GM21526 (cell line): ENCODE data around the gene CCDC178.

Experiments used
- ATAC-seq: cut with Tn5 transposase; IDR thresholded peaks from one replicate; pipeline ENCODE4 v1.9.1; 2021; ENCODE audit warnings: moderate library complexity; ENCODE audit not compliant: unreplicated experiment, low FRiP score

Gene CCDC178

DNA sequence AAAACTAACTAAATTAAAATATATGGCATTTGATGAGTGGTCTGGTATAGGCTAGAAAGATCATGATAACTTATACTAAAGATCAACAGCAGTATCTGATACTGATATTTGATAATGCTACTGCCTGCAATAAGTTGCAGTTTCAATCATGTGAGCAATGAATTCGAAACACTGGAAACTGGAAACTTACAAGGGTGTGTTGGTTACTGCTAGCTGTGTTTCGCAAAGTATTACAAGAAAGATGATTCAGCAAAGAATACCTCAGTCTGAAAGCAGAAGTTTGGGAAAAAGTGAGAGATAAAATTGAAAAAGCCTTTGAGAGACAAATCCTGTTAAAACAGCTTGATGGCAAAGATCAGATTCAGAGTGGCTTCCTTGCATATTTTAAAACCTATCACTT is 294.5 kb downstream of the CCDC178 start:
- ATAC-seq: no peak

DNA sequence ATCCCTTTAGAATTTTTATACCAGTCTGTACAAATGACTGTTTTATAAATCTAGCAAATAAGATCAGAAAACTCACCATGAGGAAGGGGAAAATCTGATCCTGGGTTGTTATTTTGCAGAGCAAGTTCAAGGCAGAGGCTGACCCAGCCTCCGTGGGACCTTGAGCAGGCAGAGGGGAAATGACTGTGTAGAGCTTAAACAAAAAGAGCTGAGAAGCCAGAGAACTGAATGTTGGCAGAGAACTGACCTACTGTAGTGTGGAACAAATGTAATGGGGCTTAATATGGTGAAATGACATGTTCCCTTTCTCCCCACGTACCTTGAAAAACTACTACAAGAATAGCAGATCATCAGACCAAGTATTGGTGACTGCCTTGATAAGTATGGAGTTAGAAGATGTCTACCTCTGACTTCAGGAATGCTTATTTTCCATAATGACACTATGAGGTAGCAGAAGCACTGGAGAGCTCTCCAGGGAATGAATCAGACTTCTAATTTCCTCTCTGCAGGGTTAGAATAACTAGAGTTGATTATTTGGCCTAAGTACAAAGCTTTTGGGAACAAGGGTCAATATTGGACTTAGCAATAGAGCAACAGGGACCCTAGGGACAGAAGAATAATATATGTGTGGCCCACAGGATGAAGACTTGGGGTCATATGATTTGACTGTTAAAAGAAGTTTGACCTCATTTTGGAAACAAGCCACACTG is 304.4 kb downstream of the CCDC178 start:
- no peak for ATAC-seq

- no peak for ATAC-seq
Observed at GRCh38 chr18:33132657-33133056, 307.9 kb downstream of the CCDC178 start.

DNA sequence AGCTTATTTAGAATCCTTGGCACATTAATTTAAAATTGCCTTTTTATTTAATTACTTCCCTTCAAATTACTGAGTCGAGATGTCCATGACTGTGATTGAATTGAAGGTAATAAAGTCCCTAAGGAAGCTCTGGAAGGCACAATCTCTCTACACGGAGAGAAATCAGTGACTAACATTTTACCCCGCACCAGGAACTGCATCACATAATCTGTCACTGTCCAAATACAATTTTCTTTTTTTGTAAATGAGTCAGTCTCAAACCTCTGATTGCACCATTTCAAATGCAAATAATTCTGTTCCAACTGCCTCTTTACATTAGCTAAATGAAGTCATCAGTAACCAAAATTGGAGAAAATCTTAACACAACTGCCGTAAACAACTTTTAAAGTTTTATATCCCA is 311.9 kb downstream of the CCDC178 start:
- no peak for ATAC-seq

GRCh38 chr18:33123862-33124518 is 316.5 kb downstream of the CCDC178 start:
- no peak for ATAC-seq

DNA sequence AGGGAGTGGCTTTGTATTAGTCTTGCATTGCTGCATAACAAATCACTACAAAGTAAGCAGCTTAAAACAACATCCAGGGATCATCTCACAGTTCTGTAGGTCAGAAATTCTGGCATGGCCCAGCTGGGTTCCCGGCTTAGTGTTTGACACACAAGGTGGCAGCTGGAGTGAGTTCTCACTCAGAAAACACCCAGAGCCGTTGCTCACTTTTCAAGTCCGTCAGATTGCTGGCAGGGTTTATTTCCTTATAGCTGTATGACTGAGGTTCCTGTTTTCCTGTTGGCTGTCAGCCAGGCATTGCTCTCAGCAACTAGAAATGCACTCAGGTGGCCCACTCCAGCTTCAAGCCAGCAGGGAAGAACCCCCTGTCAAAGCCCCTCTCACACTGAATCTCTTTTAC is 324.1 kb downstream of the CCDC178 start:
- ATAC-seq: no peak

- no peak for ATAC-seq
Observed at GRCh38 chr18:33115917-33116316, 324.6 kb downstream of the CCDC178 start.

DNA sequence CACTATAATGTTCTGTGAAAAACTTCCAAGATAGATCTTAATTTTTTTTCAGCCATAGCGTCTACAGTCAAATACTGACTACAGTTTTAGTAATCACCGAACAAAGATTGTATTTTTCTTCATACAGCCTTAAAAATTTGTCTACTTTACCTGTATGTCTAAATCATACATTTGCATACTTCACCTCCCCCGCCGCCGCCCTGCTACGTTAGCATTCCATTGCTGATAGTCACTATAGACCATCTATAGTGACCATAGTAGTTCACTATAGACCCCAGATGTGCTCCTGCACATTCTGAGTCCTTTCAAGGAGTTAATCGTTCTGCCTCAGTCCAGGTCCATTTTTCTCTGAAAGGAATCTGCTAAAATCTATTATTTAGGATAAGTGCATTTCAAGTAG is 325.0 kb downstream of the CCDC178 start:
- ATAC-seq: no peak

DNA sequence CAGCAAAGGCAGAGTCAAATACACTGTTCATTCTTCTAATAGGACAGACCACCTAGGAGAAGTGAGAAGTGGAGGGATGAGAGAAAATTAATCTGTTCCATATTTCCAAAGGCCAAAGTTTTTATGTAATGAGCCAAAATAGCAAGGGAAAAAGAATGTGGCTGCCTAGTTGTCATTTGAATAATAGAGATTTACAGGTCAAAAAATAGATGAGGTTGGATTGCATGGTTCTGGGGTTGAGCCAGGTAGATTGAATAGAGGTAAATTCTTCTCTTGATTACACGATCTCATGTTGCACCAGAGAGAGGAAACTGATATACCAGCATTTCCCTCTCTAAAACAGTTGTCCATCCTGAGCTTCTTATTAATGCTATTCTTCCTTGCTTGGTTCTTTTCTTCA is 325.8 kb downstream of the CCDC178 start:
- no peak for ATAC-seq

DNA sequence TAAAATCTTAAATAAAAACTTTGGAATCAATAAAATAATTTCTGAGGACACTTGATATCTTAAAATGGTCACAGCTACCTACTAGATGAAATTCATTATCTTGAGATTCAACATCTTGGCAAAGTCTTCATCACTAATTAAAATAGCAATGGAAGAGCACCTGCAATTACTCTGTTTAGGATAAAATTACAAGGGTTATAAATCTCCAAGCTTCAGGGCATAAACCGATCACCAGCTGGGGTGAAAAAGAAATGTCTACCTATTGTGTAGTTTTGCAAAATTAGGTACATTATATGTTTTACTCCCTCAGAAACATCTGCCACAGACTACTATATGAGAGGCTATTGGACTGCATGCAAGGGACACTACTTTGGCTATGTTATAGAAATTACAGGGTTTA is 327.1 kb downstream of the CCDC178 start:
- ATAC-seq: no peak

DNA sequence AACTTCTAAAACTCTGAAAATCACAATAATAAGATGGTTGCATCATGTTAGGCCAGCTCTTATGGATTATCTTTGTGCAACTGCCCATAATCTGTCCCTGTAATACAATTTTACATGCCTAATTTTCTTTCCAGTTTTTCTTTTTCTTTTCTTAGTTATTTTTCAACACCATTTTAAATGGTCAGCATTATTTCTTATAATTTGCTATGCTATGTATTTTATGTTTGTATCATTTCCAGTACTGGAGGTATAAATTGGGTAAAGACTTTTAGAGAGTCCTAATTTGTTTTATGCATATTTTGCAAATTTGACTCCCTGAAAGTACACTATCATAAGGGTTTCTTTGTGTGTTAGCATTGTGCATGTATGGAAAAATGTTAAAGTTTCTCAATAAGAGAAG is 333.0 kb downstream of the CCDC178 start:
- no peak for ATAC-seq

- ATAC-seq: no peak
Observed at GRCh38 chr18:33101316-33101715, 339.2 kb downstream of the CCDC178 start.

- no peak for ATAC-seq
Observed at GRCh38 chr18:33099626-33100025, 340.9 kb downstream of the CCDC178 start.

DNA sequence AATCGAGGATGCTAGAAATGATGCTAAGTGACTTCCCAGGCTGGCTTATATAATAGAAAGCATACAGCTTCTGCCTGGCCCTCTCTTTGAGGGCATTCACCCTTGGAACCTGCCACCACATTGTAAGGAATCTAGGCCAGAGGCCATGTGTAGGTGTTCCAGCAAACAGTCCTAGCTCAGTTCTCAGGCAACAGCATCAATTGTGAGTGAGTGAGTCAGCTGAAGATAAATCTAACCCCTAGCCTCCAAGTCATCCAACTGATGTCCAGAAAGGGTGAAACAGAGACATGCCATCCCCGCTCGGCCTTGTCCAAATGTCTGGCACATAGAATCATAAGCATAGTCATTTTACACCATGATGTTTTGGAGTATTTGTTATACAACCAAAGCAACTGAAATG is 343.4 kb downstream of the CCDC178 start:
- no peak for ATAC-seq

DNA sequence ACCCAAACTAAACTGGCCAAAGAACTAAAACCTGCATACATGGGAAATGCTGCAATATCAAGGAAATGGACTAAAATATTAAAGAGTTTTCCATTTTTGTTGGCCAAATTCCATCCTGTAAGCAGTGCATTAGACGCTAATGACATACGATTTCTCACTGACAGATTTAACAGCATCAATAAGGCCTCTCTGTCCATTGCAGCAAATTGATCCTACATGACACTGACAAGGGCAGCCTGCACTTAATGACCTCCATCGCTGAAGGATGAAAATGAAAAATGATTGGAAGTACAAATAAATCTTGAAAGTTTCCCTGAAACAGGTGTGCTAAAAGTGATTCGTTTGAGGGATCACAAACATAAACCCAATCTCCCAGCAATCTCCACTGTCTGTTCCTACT is 350.1 kb downstream of the CCDC178 start:
- ATAC-seq: no peak

- no peak for ATAC-seq
Observed at GRCh38 chr18:33076601-33077000, 363.9 kb downstream of the CCDC178 start.

GRCh38 chr18:33074125-33074524 is 366.4 kb downstream of the CCDC178 start:
- no peak for ATAC-seq

DNA sequence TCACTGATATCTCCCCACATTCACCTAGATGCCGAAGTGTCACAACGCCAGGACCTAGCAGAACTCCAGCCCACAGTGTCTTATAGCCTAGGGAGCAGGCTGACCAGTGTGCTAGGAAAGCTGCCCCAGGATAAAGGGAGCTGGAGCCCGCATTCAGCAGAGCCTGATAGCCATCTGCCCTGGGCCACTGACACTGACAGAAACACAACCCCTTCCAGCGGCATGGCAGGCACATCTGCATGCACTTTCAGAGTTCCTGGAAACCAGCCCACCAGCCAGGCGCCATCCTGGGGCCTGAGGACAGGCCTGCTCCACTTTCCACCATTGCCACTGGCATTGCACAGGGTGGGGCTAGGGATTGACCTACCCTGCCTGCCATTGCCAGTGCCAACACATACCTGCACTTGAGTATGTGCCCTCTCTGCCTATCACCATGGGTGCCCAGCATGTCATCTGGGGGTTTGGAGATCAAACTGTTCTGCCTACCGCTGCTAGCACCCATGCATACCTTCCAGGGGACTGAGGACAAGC is 377.6 kb downstream of the CCDC178 start:
- no peak for ATAC-seq

GRCh38 chr18:33052886-33053285 is 387.6 kb downstream of the CCDC178 start:
- ATAC-seq: no peak

GRCh38 chr18:33051407-33051806 is 389.1 kb downstream of the CCDC178 start:
- no peak for ATAC-seq

DNA sequence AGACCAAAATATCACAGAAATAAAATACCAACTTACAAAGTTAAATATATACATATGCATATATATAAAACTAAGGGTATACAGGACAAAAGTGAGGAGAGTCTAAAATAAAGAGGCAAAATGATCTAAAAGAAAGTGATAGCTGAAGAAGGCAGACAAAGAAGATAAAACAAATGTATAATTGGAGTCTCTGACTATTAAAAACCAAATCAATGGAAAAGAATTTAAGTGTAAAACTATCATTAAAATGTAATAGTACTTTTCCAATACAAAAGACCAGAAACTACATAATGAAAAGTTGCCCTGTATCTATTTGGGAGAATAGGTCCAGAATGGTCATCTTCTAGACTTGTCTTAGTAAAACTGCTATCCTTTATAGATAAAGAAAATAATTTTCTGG is 400.3 kb downstream of the CCDC178 start:
- ATAC-seq: no peak

DNA sequence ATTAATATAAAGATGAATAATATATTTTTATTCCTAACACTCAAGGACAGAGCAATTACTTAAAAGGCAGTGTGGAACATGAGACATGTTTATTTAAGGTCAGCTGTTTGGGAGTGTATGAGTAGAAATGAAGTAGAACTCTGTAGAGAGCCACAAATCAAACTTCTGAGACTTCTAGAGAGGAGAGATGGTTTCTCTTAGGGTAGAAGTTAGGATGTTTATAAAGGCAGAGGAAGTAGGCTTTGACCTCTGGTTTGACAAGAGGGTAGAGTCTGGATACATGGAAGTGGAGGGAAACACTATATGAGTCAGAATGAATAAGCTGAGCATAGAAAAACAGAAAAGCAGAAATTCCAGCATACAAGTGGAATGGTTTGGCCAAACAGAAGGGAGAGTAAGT is 405.6 kb downstream of the CCDC178 start:
- ATAC-seq: no peak
